HepG2 (cell line): ENCODE results near the gene TAS2R39. TPM values are rescaled to one million over a fixed set of nuclear protein-coding genes. Genes with fewer than 3 reads are reported as not detected.

ENCODE experiments used
- ATAC-seq: fragments of 200-7000 bp; cut with Tn5 transposase; 3 replicates; pipeline ENCODE4 v1.9.1; 2020; ENCODE audit warnings: mild to moderate bottlenecking, moderate library complexity
- BruUV-seq: library from RNA; stranded (reverse); fragments of 400-500 nt; replicated peaks from 2 replicates; lab custom pipeline; 2021; lab: Mats Ljungman, UMichigan
- CTCF ChIA-PET: fragments of 300-600 bp; formaldehyde crosslinking; extraction: SDS; loops from one replicate; lab custom pipeline; 2021; ENCODE audit warnings: low total read pairs, inconsistent platforms, low intra/inter-chr PET ratio; lab: Yijun Ruan, JAX
- POLR2A ChIA-PET: fragments of 350-600 bp; sonication (Branson Sonifier 250); formaldehyde crosslinking; loops from one replicate; lab custom pipeline; 2020; ENCODE audit warnings: antibody characterized with exemption, inconsistent platforms; lab: Yijun Ruan, JAX
- DNase-seq: peaks from one replicate; pipeline ENCODE4 v3.0.0-alpha.2; 2015; ENCODE audit warnings: low spot score
- FAIRE-seq: peaks from 3 replicates; lab custom pipeline; 2011; peaks lifted over from hg19 to GRCh38; lab: Jason Lieb, UNC
- H2AFZ ChIP-seq: one replicate; pipeline ENCODE4 v1.6.1; 2011; ENCODE audit warnings: low read length, inconsistent platforms
- H3K27ac ChIP-seq: fragments of 300-600 bp; 3 replicates; pipeline ENCODE4 v1.8.0; 2011; ENCODE audit warnings: mixed run types, mild to moderate bottlenecking, mixed read lengths, low read length, inconsistent platforms; ENCODE audit not compliant: insufficient read depth; ENCODE audit errors: extremely low read length
- H3K27me3 ChIP-seq, 2 experiments: fragments of 200-600 bp in 1 of 2; 2 replicates in 1 of 2; 3 replicates in 1 of 2; pipeline versions ENCODE4 v1.6.0 to v1.8.0; 2011; ENCODE audit warnings: low read length in 2 of 2, mild to moderate bottlenecking in 2 of 2, moderate library complexity in 2 of 2, inconsistent platforms in 1 of 2; ENCODE audit not compliant: insufficient read depth in 2 of 2, control insufficient read depth in 1 of 2
- H3K36me3 ChIP-seq, 2 experiments: fragments of 200-600 bp in 1 of 2; replicated peaks in 1 of 2; 2 replicates in 1 of 2; 3 replicates in 1 of 2; pipeline versions ENCODE4 v1.5.1 to v1.8.0; 2011; ENCODE audit warnings: low read length in 2 of 2, inconsistent platforms in 1 of 2; ENCODE audit not compliant: insufficient read depth in 2 of 2, control insufficient read depth in 1 of 2
- H3K4me1 ChIP-seq: 2 replicates; pipeline ENCODE4 v1.5.1; 2012; ENCODE audit warnings: low read length, inconsistent platforms; ENCODE audit not compliant: insufficient read depth
- H3K4me2 ChIP-seq: 2 replicates; pipeline ENCODE4 v1.6.0; 2011; ENCODE audit warnings: low read depth, low read length, inconsistent platforms
- H3K4me3 ChIP-seq, 3 experiments: fragments of 200-600 bp in 1 of 3; sonication (generic), shearing (Covaris generic) in 1 of 3; replicated peaks in 1 of 3; 2 replicates each; pipeline ENCODE4 v1.5.1; 2011 to 2016; ENCODE audit warnings: low read length in 3 of 3, inconsistent platforms in 2 of 3, low read depth in 2 of 3, mild to moderate bottlenecking in 2 of 3, control low read depth in 1 of 3, mixed read lengths in 1 of 3; ENCODE audit not compliant: insufficient read depth in 1 of 3
- H3K79me2 ChIP-seq: one replicate; pipeline ENCODE4 v1.6.1; 2011; ENCODE audit warnings: low read length, inconsistent platforms; ENCODE audit not compliant: insufficient read depth
- H3K9ac ChIP-seq: 2 replicates; pipeline ENCODE4 v1.6.0; 2011; ENCODE audit warnings: mild to moderate bottlenecking, low read depth, low read length, inconsistent platforms; ENCODE audit not compliant: insufficient read depth
- H3K9me3 ChIP-seq: 2 replicates; pipeline ENCODE4 v1.5.1; 2012; ENCODE audit warnings: mild to moderate bottlenecking, low read length
- H4K20me1 ChIP-seq: 2 replicates; pipeline ENCODE4 v1.6.0; 2011; ENCODE audit warnings: inconsistent platforms, mild to moderate bottlenecking, low read length, moderate library complexity; ENCODE audit not compliant: insufficient read depth
- CBX5 ChIP-seq: sonication (generic); formaldehyde crosslinking; IDR thresholded peaks from 2 replicates; pipeline ENCODE4 v1.4.0; 2020; ENCODE audit warnings: missing genetic modification reagents, borderline replicate concordance
- FOXO1 ChIP-seq: sonication (generic); formaldehyde crosslinking; IDR thresholded peaks from 2 replicates; pipeline ENCODE4 v1.4.0; 2020; ENCODE audit warnings: missing genetic modification reagents
- JUND ChIP-seq: sonication (generic); formaldehyde crosslinking; IDR thresholded peaks from 2 replicates; pipeline ENCODE4 v1.8.0; 2022; ENCODE audit warnings: mild to moderate bottlenecking, missing genetic modification reagents
- MLLT10 ChIP-seq: sonication (generic); formaldehyde crosslinking; IDR thresholded peaks from 2 replicates; pipeline ENCODE4 v1.4.0; 2020; ENCODE audit warnings: missing genetic modification reagents
- SIN3A ChIP-seq: IDR thresholded peaks from 2 replicates; pipeline ENCODE4 v1.6.1; 2011; ENCODE audit warnings: low read depth, mild to moderate bottlenecking, control low read depth, low read length, borderline replicate concordance
- SMAD9 ChIP-seq: sonication (generic); formaldehyde crosslinking; IDR thresholded peaks from 2 replicates; pipeline ENCODE4 v1.5.1; 2020; ENCODE audit warnings: mild to moderate bottlenecking, missing genetic modification reagents
- ZBTB7B ChIP-seq: sonication (generic); formaldehyde crosslinking; IDR thresholded peaks from 2 replicates; pipeline ENCODE4 v1.4.0; 2020; ENCODE audit warnings: missing genetic modification reagents
- ZIK1 ChIP-seq: sonication (generic); formaldehyde crosslinking; IDR thresholded peaks from 2 replicates; pipeline ENCODE4 v1.5.0; 2020; ENCODE audit warnings: mild to moderate bottlenecking, low read depth, missing genetic modification reagents, borderline replicate concordance
- ZNF607 ChIP-seq: sonication (generic); formaldehyde crosslinking; IDR thresholded peaks from 2 replicates; pipeline ENCODE4 v1.5.1; 2020; ENCODE audit warnings: missing genetic modification reagents, mild to moderate bottlenecking, borderline replicate concordance
- ZNF878 ChIP-seq: sonication (generic); formaldehyde crosslinking; IDR thresholded peaks from 2 replicates; pipeline ENCODE4 v1.8.1; 2023; ENCODE audit warnings: mild to moderate bottlenecking, missing genetic modification reagents, moderate library complexity
- ZSCAN22 ChIP-seq: sonication (generic); formaldehyde crosslinking; IDR thresholded peaks from 2 replicates; pipeline ENCODE4 v1.4.0; 2020; ENCODE audit warnings: mild to moderate bottlenecking, missing genetic modification reagents
- WGBS: methylation state at CpG from one replicate; pipeline ENCODE4 v1.1.6; 2017; ENCODE audit warnings: low lambda C conversion rate; 5-methylcytosine and 5-hydroxymethylcytosine counted together
- in situ Hi-C: cut with HindIII; loops from 2 replicates; pipeline ENCODE4 v1.10.0; 2017; ENCODE audit warnings: low pct_unique_long_range_greater_than_20kb; ENCODE audit not compliant: extremely low pct_ligation_motif_present
- intact Hi-C: fragments of 100-400 bp; cut with micrococcal nuclease; formaldehyde crosslinking; loops from one replicate; pipeline ENCODE4 v1.10.0; 2022; ENCODE audit not compliant: unreplicated experiment
- polyA plus RNA-seq, 8 experiments: library from polyadenylated mRNA; depleted of rRNA in 3 of 8; stranded (reverse) in 7 of 8; unstranded in 1 of 8; fragments of >200 nt; fragmentation: Illumina TruSeq in 4 of 8; extraction: Trizol in 4 of 8; gene quantifications; 2 replicates each; pipeline versions ENCODE4 v1.2.1 to v1.2.3, GENCODE V29; 2011 to 2016; ENCODE audit warnings: low read depth in 4 of 8, missing spikeins in 1 of 8, mixed read lengths in 1 of 8; ENCODE audit not compliant: insufficient read depth in 1 of 8
- total RNA-seq, 5 experiments: library from RNA; depleted of rRNA; stranded (reverse); fragments of >200 nt; fragmentation: Illumina TruSeq; extraction: Trizol; gene quantifications; 2 replicates each; pipeline ENCODE4 v1.2.3, GENCODE V29; 2016; ENCODE audit warnings: low read depth in 1 of 5
- TF ChIP-seq, protein P1 (sequence below): sonication (generic); formaldehyde crosslinking; conservative IDR thresholded peaks from 2 replicates; pipeline ENCODE4 v1.8.0; 2022; ENCODE audit warnings: missing genetic modification reagents
- TF ChIP-seq, protein P2 (sequence below): sonication (generic); formaldehyde crosslinking; IDR thresholded peaks from 2 replicates; pipeline ENCODE4 v1.8.1; 2023; ENCODE audit warnings: missing genetic modification reagents, inconsistent platforms, borderline replicate concordance
- TF ChIP-seq, protein P3 (sequence below): sonication (generic); formaldehyde crosslinking; IDR thresholded peaks from 2 replicates; pipeline ENCODE4 v1.8.1; 2023; ENCODE audit warnings: mild to moderate bottlenecking, inconsistent platforms, moderate library complexity, missing genetic modification reagents, borderline replicate concordance
- TF ChIP-seq, protein P4 (sequence below): sonication (generic); formaldehyde crosslinking; IDR thresholded peaks from 2 replicates; pipeline ENCODE4 v1.4.0; 2020; ENCODE audit warnings: missing genetic modification reagents
- TF ChIP-seq, protein P5 (sequence below): sonication (generic); formaldehyde crosslinking; IDR thresholded peaks from 2 replicates; pipeline ENCODE4 v1.5.0; 2020; ENCODE audit warnings: mild to moderate bottlenecking, missing genetic modification reagents, moderate library complexity

Gene TAS2R39
- total and polyA plus RNA-seq, 2 of the 13 experiments (the other 11 are each of a cell fraction or from before 2014, with no cell fraction given), result not detected

DNA sequence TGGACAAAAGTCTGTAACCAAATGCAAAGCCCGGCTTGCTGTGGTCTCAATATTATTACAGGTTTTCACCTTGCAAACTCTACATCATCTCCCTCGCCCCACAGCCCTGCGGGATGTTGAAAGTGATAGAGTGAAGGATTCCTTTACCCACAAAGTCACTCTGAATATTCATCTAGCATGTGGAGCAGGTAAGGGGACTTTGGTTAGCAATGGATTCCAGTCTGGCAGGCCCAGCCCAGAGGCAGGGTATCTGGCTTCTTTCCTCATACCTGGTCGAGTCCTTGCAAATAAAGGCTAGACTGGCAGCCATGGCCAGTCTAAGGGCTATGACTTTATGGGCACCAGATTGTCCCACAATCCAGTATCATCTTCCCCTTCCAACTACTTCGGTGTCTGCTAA, 41.8 kb downstream of the TAS2R39 start:
- no peak for ATAC-seq
- Histone ChIP-seq H3K4me1 (no peaks in the 10 kb centered on the region), H3K36me3 (no peaks in the 10 kb centered on the region), H3K9ac (no peak overlapping the region), H3K9me3 (no peaks in the 10 kb centered on the region), H3K27me3 (0 out of 5 replicates have a peak, but pooled peaks cover 0 to 4% of the 10 kb centered on the region in 2 experiments), H2AFZ (no peak overlapping the region), H3K4me2 (no peak overlapping the region), H3K79me2 (no peaks in the 10 kb centered on the region), H3K27ac (no peak overlapping the region), H3K4me3 (no peak overlapping the region), H4K20me1 (no peaks in the 10 kb centered on the region)
- WGBS, result 8% methylated on average over 5 of the region's 5 CpGs
- CTCF ChIA-PET, result no interaction called here
- POLR2A ChIA-PET, result no interaction called here
- in situ Hi-C loops, result no loop called here
- no TSS peak for BruUV-seq
- FAIRE-seq, result no peak
- no peak for DNase-seq
- intact Hi-C loops, result no loop called here
- TF ChIP-seq, protein P1, sequence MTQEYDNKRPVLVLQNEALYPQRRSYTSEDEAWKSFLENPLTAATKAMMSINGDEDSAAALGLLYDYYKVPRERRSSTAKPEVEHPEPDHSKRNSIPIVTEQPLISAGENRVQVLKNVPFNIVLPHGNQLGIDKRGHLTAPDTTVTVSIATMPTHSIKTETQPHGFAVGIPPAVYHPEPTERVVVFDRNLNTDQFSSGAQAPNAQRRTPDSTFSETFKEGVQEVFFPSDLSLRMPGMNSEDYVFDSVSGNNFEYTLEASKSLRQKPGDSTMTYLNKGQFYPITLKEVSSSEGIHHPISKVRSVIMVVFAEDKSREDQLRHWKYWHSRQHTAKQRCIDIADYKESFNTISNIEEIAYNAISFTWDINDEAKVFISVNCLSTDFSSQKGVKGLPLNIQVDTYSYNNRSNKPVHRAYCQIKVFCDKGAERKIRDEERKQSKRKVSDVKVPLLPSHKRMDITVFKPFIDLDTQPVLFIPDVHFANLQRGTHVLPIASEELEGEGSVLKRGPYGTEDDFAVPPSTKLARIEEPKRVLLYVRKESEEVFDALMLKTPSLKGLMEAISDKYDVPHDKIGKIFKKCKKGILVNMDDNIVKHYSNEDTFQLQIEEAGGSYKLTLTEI (CRISPR knock-in tag), result no peak
- no peak for TF ChIP-seq JUND (CRISPR knock-in tag)
- no peak for TF ChIP-seq SMAD9 (CRISPR knock-in tag)
- no peak for TF ChIP-seq ZSCAN22 (CRISPR knock-in tag)
- TF ChIP-seq FOXO1, result no peak
- TF ChIP-seq ZIK1 (CRISPR knock-in tag), result no peak
- TF ChIP-seq, protein P2, sequence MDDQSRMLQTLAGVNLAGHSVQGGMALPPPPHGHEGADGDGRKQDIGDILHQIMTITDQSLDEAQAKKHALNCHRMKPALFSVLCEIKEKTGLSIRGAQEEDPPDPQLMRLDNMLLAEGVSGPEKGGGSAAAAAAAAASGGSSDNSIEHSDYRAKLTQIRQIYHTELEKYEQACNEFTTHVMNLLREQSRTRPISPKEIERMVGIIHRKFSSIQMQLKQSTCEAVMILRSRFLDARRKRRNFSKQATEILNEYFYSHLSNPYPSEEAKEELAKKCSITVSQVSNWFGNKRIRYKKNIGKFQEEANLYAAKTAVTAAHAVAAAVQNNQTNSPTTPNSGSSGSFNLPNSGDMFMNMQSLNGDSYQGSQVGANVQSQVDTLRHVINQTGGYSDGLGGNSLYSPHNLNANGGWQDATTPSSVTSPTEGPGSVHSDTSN (CRISPR knock-in tag), result no peak
- no peak for TF ChIP-seq CBX5 (CRISPR knock-in tag)
- no peak for TF ChIP-seq SIN3A
- TF ChIP-seq, protein P3, sequence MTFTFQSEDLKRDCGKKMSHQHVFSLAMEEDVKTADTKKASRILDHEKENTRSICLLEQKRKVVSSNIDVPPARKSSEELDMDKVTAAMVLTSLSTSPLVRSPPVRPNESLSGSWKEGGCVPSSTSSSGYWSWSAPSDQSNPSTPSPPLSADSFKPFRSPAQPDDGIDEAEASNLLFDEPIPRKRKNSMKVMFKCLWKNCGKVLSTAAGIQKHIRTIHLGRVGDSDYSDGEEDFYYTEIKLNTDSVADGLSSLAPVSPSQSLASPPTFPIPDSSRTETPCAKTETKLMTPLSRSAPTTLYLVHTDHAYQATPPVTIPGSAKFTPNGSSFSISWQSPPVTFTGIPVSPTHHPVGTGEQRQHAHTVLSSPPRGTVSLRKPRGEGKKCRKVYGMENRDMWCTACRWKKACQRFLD (CRISPR knock-in tag), result no peak
- TF ChIP-seq ZBTB7B (CRISPR knock-in tag), result no peak
- TF ChIP-seq, protein P4, sequence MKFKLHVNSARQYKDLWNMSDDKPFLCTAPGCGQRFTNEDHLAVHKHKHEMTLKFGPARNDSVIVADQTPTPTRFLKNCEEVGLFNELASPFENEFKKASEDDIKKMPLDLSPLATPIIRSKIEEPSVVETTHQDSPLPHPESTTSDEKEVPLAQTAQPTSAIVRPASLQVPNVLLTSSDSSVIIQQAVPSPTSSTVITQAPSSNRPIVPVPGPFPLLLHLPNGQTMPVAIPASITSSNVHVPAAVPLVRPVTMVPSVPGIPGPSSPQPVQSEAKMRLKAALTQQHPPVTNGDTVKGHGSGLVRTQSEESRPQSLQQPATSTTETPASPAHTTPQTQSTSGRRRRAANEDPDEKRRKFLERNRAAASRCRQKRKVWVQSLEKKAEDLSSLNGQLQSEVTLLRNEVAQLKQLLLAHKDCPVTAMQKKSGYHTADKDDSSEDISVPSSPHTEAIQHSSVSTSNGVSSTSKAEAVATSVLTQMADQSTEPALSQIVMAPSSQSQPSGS (CRISPR knock-in tag), result no peak
- TF ChIP-seq, protein P5, sequence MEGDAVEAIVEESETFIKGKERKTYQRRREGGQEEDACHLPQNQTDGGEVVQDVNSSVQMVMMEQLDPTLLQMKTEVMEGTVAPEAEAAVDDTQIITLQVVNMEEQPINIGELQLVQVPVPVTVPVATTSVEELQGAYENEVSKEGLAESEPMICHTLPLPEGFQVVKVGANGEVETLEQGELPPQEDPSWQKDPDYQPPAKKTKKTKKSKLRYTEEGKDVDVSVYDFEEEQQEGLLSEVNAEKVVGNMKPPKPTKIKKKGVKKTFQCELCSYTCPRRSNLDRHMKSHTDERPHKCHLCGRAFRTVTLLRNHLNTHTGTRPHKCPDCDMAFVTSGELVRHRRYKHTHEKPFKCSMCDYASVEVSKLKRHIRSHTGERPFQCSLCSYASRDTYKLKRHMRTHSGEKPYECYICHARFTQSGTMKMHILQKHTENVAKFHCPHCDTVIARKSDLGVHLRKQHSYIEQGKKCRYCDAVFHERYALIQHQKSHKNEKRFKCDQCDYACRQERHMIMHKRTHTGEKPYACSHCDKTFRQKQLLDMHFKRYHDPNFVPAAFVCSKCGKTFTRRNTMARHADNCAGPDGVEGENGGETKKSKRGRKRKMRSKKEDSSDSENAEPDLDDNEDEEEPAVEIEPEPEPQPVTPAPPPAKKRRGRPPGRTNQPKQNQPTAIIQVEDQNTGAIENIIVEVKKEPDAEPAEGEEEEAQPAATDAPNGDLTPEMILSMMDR, result no peak
- no peak for TF ChIP-seq ZNF878 (CRISPR knock-in tag)
- TF ChIP-seq ZNF607 (CRISPR knock-in tag), result no peak
- no peak for TF ChIP-seq MLLT10 (CRISPR knock-in tag)
